CD4-positive, alpha-beta T cell treated with Interleukin-1 beta for 1 hour (primary cell): ENCODE data around the gene AMER1.
"Not testable (repeated sequence)": the region's sequence is repeated elsewhere in the genome, so short reads cannot be mapped to it uniquely, and the experiment has no call there.

Source experiments
- DNase-seq, 2 donors: peaks; one replicate each; pipeline ENCODE4 v3.0.0-alpha.2; 2020 to 2022

Gene AMER1

DNA sequence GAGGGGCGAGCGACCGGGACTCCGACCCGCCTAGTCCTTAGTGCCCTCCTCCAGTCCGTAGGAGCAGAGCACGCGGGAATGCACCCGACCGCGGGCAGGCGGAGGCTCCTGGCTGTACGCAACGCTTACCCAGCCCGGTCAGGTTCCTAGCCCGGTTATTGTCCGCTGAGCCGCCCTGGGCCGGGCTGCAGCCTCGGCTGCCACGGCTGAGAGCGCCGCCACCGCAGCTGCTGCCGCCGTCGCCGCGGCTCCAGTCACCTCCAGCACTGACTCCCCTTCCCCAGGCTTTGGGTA lies at the start of gene AMER1:
AMER1 (minus strand) TSS at position 268 of the 294 bp plus-strand sequence. CDS start 12,422 bp downstream, outside the sequence.
- no peak for DNase-seq

- no peak for DNase-seq
Observed at GRCh38 chrX:64230123-64230970, 24.8 kb upstream of the AMER1 start, which contains the start of gene ASB12. ASB12 (minus strand) TSS chrX:64230607; CDS start chrX:64225650, 4,957 bp downstream.

- DNase-seq, result no peak
Observed at GRCh38 chrX:64229154-64229553, 23.6 kb upstream of the AMER1 start.

DNA sequence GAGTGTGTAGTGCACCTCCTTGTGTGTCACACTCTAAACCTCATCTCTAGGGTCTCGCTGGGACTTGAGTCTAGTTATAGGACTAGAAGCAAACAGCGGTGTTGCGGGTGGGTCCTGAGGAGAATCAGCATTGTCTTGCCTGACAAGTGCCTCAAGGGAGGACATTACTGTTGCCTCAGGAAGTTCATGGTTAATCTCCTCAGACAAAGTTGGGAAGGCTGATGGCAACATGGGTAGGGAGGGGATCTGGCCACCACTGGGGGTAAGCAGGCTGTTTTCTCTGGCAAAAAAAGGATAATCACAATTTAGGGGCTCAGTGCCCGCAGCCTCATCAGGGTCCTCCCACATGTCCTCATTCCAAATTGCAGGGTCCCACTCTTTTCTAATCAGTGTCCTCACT lies 12.5 kb upstream of the AMER1 start:
- no peak for DNase-seq

GRCh38 chrX:64213989-64214388 lies 8.5 kb upstream of the AMER1 start:
- DNase-seq, result not testable (repeated sequence)

GRCh38 chrX:64206556-64207162 lies 1.2 kb upstream of the AMER1 start:
- DNase-seq, result no peak

- peak; percentile 90 to 92 for DNase-seq
Observed at GRCh38 chrX:64205735-64206501, 410 bp upstream of the AMER1 start.

DNA sequence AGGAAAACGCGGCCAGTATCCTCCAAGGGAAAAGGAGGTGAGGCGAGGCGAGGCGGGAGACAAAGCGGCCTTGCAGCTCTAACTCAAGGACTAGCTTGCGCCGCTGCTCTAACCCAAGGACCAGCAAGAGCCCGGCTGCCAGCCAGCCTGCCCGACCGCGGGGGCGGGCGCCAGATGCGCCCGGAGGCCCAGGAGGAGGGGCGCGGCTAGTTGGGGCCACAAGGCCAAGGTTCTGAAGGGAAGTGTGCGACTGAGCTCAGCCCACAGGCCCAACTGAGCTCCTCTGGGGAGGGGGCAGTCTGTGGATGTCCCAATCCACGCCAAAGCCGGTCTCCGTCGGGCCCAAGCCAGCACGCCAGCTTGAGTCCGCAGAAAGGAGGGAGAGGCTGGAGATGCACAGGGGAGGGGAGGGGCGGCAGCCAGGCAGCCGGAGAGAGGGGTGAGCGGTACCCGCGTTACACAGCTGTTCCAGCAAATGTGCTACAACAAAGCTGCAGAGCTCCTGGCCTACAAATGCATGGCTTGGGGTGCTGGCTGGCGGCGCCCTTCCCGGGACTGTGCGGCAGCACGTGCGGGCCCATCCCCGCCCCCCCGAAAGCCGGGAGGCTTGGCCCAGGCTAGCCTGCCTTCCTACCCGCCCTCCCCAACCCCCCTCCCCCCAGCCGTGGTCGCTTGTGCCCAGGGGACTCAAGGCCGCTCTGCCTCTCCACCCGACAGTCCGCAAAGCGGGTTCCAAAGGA lies 637 bp downstream of the AMER1 start:
- DNase-seq, result peak in 1 of 2 donors; percentile 5

- no peak for DNase-seq
Observed at GRCh38 chrX:64204252-64204651, 1.3 kb downstream of the AMER1 start.

DNA sequence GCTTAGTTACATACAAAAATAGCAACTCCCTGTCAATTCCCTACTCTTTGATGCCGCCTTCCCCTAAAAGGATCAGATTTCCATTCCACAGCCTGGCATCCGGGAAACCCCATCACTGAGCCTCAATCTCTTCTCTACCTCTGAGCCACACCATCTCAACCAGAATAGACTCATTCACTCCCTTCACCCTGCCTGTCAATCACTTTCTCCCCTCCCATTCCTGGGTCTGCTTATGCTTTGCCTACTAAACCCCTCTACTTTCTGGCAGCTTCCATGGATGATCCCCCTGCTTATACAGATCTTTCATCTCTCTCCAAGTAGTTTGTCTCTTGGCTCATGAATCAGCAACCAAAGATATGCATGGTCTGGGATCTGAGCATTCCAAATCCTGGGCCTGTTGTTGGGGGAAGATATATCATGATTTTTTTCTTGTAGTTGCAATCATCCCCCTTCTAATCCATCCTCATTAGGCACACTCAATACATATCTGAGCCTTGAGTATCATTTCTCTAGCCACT lies 2.6 kb downstream of the AMER1 start:
- DNase-seq, result no peak

DNA sequence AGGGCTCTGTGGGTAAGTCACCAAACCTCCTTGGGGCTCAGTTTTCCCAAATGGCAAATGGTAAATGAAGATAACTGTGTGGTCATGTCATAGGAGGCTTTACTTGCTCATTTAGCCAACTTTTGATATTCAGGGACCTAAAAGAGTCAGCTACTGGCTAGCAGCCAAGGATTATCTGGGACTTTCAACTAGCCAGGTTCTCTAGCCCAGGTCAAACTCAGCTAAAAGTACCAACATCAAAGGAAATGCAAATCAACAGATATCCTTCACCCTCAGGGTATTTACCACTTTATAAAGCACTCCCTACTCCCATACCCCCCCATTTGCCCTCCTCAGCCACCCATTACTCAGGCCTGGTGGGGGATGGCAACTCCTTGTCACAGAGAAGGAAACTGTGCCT lies 7.5 kb downstream of the AMER1 start:
- no peak for DNase-seq

- no peak for DNase-seq
Observed at GRCh38 chrX:64196606-64197005, 8.9 kb downstream of the AMER1 start.

GRCh38 chrX:64195862-64196261 lies 9.6 kb downstream of the AMER1 start:
- no peak for DNase-seq

DNA sequence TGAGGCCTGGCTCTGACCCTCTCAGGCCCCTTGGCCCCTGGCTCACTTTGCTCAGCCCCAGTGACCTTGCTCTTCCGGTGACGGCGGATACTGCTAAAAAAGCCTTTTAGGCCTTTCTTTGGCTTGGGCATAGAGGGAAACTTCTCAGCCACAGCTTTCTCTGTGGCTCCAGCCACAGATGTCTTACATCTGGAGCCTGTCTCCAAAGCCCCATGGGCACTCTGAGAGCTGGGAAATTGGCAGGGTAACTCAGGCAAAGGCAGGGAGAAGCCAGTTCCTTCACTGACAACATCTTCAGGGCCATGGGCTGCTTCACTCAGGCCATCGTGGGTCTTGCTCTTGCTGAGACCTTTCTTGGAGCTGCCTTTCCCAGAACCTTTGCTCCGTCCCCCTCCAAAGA lies 12.8 kb downstream of the AMER1 start:
- DNase-seq, result no peak

DNA sequence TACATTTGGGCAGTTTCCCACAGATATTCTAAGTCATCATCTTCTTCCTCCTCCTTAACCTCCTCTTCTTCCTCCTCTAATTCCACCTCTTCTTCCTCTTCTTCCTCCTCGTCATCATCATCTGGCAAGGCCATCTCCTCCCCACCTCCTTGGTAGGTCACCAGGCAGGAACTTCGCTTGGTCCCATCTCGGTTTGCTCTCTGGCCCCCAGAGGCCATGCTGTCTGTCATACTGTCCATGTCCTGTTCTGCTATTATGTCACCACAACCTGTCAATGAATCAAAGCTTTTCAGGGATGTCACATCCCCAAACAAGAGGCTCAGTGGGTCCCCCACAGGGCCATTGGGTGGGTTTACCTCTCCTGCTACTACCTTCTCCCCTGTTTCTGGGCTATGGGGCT lies 13.5 kb downstream of the AMER1 start:
- no peak for DNase-seq

GRCh38 chrX:64191281-64192010 lies 14.1 kb downstream of the AMER1 start:
- DNase-seq, result no peak

GRCh38 chrX:64190136-64190740 lies 15.3 kb downstream of the AMER1 start:
- no peak for DNase-seq

DNA sequence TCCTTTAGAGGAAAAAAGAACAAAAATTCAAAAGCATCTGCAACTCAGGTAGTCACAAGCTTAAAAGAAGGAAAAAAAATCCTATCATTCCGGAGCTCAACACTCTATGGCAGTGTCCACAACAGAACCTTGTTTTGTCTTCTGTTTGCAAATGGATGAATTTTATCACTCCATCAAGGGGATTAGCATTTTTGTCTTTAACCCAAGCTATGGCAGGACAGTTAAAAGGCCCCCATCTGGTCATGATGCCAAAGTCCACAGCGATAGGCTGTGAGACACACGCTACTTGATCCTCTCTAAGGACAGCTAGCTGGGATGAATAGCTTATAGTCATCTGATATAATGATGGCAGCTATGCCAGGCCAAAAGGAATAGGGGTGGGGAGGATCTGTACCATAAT lies 16.6 kb downstream of the AMER1 start:
- DNase-seq, result no peak

- no peak for DNase-seq
Observed at GRCh38 chrX:64187762-64188150, 17.8 kb downstream of the AMER1 start.

GRCh38 chrX:64186974-64187761 lies 18.3 kb downstream of the AMER1 start:
- DNase-seq, result no peak

GRCh38 chrX:64184396-64184795 lies 21.1 kb downstream of the AMER1 start:
- no peak for DNase-seq
